ENCODE measurements around the gene OTULIN.

OTULIN gene

GRCh38 chr5:14714706-14715105, 50.2 kb downstream of the OTULIN start:
- H2AFZ ChIP-seq (ENCODE audit: low read depth, low read length): no peak overlapping the region
- H3K4me3 ChIP-seq (ENCODE audit: low read depth in 1 of 2, low read length in 2 of 2): no peak overlapping the region
- H3K79me2 ChIP-seq (ENCODE audit: insufficient read depth, low read length): no peaks in the 10 kb centered on the region
- no peaks in the 10 kb centered on the region for H3K9me3 ChIP-seq (ENCODE audit: insufficient read depth, low read length, severe bottlenecking)
- TF ChIP-seq EZH2 (IDR thresholded peaks at IDR 0.05; ENCODE audit: borderline replicate concordance, low read depth, low read length, severe bottlenecking): no peak
- no peak for TF ChIP-seq CTCF (IDR thresholded peaks at IDR 0.05; ENCODE audit: borderline replicate concordance, extremely low read depth, low read length, poor library complexity, severe bottlenecking)
- no peak for DNase-seq
- no peak overlapping the region for H3K4me2 ChIP-seq (ENCODE audit: insufficient read depth, low read length)
- H3K9ac ChIP-seq (ENCODE audit: low read depth, low read length): no peak overlapping the region
- H3K36me3 ChIP-seq (ENCODE audit: insufficient read depth, low read length): peaks cover 82% of the 10 kb centered on the region
- H3K27ac ChIP-seq (ENCODE audit: low read length): no peak overlapping the region
- peaks cover 9% of the 10 kb centered on the region; the same call in 1 of the 2 replicates for H4K20me1 ChIP-seq (ENCODE audit: insufficient read depth, low read length)
- no peaks in the 10 kb centered on the region for H3K27me3 ChIP-seq (ENCODE audit: insufficient read depth, low read length, poor library complexity)
- H3K4me1 ChIP-seq (ENCODE audit: insufficient read depth, low read length): no peaks in the 10 kb centered on the region
- no peak for ATAC-seq (ENCODE audit: insufficient read depth, low read depth)

- no peak overlapping the region for H2AFZ ChIP-seq (ENCODE audit: low read depth, low read length)
- DNase-seq (no peak), ATAC-seq (ENCODE audit: insufficient read depth, low read depth) (no peak)
Measured at GRCh38 chr5:14715481-14715880, 51.0 kb downstream of the OTULIN start.

DNA sequence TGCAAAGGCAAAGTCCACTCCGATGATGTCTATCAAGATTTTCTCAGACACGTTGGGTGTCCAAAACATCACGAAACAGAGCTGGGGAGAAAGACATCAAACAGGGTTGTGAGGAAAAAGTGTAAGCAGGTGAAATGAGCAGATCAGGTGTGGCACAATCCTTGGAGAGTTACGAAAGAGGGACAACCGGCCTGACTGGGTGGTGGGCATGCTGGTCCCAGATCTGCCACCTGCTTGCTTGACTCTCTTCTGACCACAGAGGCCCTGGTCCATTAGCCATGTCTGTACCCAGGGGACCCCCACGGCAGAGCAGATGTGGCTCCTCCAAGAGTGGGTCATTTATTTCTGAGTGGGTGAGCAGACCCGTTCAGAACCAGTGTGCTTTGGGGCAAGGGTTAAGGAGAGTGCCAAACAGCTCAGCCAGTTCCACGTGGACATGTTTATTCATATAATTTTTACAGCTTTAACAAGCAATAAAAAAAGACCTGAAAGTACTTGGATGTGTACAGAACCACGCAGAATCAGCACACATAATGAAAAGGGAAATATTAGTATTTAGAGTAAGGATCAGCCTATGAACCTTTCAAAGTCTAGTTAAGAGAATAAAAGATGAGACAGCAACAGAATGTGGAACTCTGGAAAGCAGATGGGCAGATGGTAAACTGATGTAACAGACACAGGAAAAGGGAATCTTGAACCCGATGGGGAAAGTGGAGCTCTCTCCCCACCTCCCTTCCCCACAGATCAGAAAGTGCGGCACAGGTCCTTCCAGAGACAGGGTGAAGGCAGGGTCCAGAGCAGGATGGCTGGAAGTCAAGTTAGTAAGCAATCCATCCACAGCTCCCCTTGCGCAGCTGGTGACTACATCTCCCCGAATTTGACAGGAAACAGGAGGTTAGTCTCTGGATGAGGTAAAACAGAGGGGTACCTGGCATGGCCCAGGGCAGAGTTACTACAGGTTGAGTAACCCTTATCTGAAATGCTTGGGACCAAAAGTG, 52.5 kb downstream of the OTULIN start:
- Histone ChIP-seq H2AFZ (ENCODE audit: low read depth, low read length) (no peak overlapping the region), H3K4me3 (ENCODE audit: low read depth in 1 of 2, low read length in 2 of 2) (no peak overlapping the region), H4K20me1 (ENCODE audit: insufficient read depth, low read length) (peaks cover 5% of the 10 kb centered on the region; the same call in 1 of the 2 replicates), H3K9ac (ENCODE audit: low read depth, low read length) (no peak overlapping the region), H3K36me3 (ENCODE audit: insufficient read depth, low read length) (peaks cover 68% of the 10 kb centered on the region), H3K27ac (ENCODE audit: low read length) (no peak overlapping the region), H3K27me3 (ENCODE audit: insufficient read depth, low read length, poor library complexity) (no peaks in the 10 kb centered on the region), H3K4me1 (ENCODE audit: insufficient read depth, low read length) (no peaks in the 10 kb centered on the region), H3K9me3 (ENCODE audit: insufficient read depth, low read length, severe bottlenecking) (no peaks in the 10 kb centered on the region), H3K79me2 (ENCODE audit: insufficient read depth, low read length) (no peaks in the 10 kb centered on the region), H3K4me2 (ENCODE audit: insufficient read depth, low read length) (no peak overlapping the region)
- DNase-seq: no peak
- TF ChIP-seq CTCF (IDR thresholded peaks at IDR 0.05; ENCODE audit: borderline replicate concordance, extremely low read depth, low read length, poor library complexity, severe bottlenecking) (no peak), EZH2 (IDR thresholded peaks at IDR 0.05; ENCODE audit: borderline replicate concordance, low read depth, low read length, severe bottlenecking) (no peak)
- no peak for ATAC-seq (ENCODE audit: insufficient read depth, low read depth)

More at GRCh38 chr5:14715481-14715880, 51.0 kb downstream of the OTULIN start:
- no peaks in the 10 kb centered on the region for H3K4me1 ChIP-seq (ENCODE audit: insufficient read depth, low read length)
- H3K36me3 ChIP-seq (ENCODE audit: insufficient read depth, low read length): peaks cover 79% of the 10 kb centered on the region
- no peaks in the 10 kb centered on the region for H3K79me2 ChIP-seq (ENCODE audit: insufficient read depth, low read length)
- TF ChIP-seq CTCF (IDR thresholded peaks at IDR 0.05; ENCODE audit: borderline replicate concordance, extremely low read depth, low read length, poor library complexity, severe bottlenecking) (no peak), EZH2 (IDR thresholded peaks at IDR 0.05; ENCODE audit: borderline replicate concordance, low read depth, low read length, severe bottlenecking) (no peak)
- H4K20me1 ChIP-seq (ENCODE audit: insufficient read depth, low read length): peaks cover 9% of the 10 kb centered on the region; the same call in 1 of the 2 replicates
- no peak overlapping the region for H3K4me2 ChIP-seq (ENCODE audit: insufficient read depth, low read length)
- H3K4me3 ChIP-seq (ENCODE audit: low read depth in 1 of 2, low read length in 2 of 2): no peak overlapping the region
- H3K9ac ChIP-seq (ENCODE audit: low read depth, low read length): no peak overlapping the region
- no peaks in the 10 kb centered on the region for H3K27me3 ChIP-seq (ENCODE audit: insufficient read depth, low read length, poor library complexity)
- no peaks in the 10 kb centered on the region for H3K9me3 ChIP-seq (ENCODE audit: insufficient read depth, low read length, severe bottlenecking)
- H3K27ac ChIP-seq (ENCODE audit: low read length): no peak overlapping the region

Data from DND-41 (cell line).